GM15510 (cell line): ENCODE results near the gene WFS1.

ENCODE experiments used
- POLR2A ChIP-seq: IDR thresholded peaks from 3 replicates; pipeline ENCODE4 v1.6.1; 2011; ENCODE audit warnings: borderline replicate concordance; ENCODE audit not compliant: insufficient read length; ENCODE audit errors: extremely low read depth

WFS1 gene

DNA sequence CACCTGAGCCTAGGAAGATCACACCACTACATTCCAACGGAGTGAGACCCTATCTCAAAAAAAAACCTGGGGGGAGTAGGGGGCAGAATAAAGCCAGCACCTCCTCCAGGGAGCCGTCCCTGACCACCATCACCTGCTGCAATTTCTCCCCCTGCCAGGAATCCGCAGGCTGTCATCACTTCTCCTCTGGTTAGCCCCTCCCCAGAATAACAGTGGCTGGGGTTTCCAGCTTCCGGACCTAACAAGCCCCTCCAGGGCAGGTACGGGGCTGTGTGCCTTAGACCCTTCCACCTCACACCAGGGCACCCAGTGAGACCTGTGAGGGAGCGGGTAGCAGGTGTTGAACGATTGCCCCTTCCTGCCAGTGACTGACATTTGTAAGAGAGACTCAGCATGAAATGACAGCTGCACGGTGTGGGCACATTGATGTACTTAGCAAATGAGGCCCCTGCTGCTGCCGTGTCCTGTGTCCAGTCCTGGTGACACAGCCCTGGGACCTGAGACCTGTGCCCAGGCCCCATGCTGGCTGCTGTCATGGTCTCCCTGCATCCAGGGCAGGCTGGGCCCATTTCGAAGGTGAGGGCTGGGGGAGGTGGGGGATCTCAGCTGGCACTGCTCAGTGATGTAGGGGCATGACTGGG lies 6.7 kb upstream of the WFS1 start:
- no peak for TF ChIP-seq POLR2A

DNA sequence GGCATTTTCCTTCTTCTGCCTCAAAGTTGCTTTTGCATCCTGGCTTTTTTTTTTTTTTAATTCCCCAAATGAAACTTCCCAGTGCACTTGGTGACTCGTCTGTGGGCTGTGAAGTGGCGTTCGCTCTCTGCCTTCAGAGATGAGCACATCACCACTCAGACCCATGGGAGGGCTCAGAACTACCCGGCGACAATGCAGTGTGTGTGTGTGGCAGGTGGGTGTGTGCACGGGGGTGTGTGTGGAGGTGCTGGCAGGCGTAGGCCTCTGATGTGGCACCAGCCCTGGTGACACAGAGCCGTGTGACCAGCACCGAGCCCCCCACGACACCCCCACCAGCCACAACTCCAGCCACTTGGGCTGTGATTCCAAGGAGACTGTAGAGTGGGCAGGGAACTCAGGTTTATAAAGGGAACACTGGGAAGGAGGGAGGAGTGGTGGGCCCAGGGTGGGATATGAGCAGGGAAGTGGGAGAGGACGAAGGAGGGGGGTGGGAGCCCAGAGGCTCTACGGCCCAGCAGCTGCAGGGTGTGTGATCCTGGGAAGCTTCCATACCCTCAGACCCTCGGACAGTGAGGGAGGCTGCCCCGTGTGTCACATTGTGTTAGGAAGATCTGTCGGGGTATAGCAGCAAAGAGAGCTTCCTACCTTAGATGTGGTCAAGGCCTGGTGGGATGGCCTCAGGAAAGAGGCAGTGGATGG lies 6.0 kb upstream of the WFS1 start:
- no peak for TF ChIP-seq POLR2A

DNA sequence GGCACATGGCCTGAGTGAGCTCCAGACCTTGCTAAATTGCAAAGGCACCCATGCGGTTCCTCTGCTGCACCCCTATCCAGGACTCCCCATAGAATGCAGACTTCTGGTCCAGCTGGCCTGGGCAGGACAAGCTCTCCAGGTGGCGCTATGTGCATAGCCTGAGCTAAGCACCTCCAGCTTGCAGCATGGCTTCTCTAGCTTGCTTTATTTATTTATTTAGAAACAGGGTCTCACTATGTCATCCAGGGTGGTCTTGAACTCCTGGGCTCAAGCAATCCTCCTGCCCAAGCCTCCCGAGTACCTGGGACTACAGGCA lies 5.5 kb upstream of the WFS1 start:
- no peak for TF ChIP-seq POLR2A

DNA sequence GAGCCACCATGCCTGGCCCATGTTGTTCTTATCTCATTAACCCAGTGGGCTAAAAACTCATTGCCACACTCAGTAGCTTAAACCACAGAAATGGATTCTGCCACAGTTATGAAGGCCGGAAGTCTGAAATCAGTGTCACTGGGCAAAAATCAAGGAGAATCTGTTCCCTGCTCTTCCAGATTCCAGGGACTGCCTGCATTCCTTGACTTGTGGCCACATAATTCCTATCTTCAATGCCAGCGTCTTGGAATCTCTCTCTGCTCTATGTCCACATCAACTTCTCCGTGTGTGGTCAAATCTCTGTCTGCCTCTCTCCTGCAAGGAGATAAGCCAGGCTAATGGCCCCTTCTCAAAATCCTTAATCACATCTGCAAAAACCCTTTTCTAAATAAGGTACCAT lies 4.1 kb upstream of the WFS1 start:
- TF ChIP-seq POLR2A = no peak

DNA sequence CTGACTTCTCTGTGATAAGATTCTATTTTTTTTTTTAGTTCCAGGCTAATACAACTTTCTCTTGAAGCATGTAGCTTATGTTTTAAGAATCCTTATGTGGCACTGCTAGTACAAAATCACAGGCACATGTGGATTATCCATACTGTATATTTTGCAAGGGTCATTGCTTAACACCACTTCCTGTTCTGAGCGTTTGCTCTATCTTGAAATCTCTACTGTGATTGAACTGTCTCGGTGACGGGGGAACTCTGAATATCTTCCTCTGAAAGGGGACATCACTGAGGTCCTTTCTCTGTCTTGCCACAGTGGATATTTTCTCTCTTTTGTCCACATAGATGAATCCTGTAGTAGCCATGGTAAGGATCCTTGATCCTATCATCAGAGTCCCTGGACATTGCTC lies 2.1 kb upstream of the WFS1 start:
- TF ChIP-seq POLR2A = no peak

DNA sequence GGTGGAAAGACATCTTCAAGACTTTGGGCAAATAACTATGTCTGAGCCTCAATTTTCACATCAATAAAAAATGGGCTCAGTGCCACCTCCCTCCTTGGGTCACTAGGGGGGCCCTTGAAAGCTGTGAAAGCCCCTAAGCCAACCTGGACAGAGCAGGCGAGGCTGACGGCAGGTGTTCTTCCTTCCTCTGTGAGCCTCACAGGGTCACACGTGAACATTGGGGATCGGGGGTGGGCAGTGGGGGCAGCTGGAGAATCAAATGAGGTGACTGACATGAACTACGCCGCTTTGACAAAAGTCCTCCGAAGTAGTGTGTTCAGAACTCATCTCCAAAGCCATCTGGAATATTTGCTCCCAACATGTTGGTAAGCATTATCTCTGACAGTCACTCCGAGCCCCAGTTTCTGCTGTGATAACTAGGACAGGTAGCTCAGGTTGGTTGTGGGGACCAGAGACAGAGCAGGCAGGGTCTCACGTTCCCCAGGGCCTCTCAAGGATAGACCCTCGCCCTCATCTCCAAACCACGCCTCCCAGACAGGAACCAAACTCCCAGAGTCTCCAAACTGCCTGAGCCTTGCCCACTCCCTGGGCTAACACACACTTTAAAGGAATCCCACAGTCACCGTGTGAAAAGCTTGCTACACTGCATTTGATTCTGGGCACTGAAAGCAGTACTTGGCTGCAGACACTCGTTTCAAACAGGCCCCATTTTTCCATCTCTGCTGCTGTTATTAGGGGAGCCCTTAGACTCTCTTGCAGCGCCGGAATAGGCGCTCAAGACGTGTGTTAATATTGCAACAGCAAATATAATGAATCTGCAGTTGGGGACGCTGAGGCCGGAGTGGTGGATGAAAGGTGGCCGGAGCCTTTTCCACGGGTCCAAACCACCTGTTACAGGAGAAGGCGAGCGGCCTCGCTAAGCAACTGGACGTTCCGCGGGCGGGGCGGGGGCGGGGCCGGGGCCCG lies 717 bp upstream of the WFS1 start:
- no peak for TF ChIP-seq POLR2A

DNA sequence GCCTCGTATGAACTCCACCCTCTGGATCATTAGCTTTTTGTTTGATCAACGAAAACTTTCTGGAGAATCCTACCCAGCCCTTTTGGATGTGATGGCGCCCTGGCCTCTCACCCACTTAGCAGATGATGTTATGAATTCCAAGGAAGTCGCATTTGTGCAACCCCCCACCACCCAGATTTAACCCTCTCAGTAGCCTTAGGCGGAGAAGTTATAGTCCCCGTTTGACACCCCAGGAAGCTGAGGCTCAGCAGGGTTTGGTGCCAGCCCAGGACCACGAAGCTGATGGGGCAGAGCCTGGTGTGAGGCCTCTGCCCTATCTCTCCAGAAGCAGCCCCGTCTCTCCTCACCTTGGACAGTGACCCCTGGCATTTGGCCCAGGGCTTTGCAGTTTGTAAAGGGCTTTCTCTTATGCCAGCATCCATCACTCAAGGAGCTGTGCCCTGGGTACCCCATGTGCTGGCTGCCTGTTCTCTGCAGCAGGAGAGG lies 1.0 kb downstream of the WFS1 start:
- no peak for TF ChIP-seq POLR2A

DNA sequence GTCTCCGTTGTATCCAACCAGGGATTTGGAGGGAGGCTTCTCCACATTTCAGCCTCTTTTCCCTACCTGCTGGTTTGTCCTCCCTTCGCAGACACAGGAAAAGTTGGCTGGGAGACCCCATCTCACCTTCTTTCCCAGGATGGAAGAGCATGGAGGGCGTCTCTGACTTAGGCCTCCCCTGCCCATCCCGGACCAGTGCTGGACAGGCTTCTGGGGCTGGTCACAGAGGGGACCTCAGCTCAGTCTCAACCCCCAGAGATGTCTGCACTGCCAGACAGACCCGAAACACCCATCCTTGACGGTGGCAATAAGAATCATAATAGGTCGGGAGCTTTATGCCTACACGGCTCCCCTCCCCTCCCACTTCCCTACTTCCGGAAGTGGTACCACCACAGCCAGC lies 1.6 kb downstream of the WFS1 start:
- no peak for TF ChIP-seq POLR2A

DNA sequence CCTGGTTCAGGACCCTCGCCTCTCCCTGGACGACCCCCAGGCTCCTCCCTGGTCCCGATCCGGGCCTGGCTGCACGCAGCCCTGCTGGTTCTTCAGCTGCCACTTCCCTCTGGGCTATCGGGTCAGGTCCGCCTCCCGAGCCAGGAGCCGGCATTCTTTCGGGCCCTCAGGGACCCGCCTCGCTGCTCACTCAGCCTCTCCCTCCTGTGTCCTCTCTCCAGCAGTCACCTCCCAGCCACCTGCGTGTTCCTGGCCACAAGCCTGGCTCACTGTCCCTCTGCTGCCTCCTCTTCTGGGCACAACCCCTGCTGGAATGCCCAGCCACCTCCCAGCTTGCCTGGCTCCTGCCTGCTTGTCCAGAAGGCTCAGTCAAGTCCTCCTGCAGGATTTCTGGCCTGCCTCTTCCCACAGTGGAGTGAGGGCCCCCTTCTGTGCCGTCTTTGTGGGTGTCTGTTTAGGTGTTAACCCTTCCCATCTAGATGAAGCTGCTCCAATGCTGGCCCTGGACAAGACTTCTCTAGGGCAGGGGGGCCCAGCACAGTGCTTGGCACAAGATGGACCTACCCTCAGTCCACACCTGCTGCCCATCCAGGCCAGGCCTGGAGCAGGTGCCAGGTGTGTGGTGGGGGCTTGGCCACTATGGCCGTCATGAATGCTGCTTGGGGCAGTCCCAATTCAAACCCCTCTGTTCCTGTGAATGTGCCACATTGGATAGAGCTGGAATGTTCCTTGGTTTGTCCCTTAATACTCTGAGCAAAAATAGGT lies 2.2 kb downstream of the WFS1 start:
- no peak for TF ChIP-seq POLR2A

DNA sequence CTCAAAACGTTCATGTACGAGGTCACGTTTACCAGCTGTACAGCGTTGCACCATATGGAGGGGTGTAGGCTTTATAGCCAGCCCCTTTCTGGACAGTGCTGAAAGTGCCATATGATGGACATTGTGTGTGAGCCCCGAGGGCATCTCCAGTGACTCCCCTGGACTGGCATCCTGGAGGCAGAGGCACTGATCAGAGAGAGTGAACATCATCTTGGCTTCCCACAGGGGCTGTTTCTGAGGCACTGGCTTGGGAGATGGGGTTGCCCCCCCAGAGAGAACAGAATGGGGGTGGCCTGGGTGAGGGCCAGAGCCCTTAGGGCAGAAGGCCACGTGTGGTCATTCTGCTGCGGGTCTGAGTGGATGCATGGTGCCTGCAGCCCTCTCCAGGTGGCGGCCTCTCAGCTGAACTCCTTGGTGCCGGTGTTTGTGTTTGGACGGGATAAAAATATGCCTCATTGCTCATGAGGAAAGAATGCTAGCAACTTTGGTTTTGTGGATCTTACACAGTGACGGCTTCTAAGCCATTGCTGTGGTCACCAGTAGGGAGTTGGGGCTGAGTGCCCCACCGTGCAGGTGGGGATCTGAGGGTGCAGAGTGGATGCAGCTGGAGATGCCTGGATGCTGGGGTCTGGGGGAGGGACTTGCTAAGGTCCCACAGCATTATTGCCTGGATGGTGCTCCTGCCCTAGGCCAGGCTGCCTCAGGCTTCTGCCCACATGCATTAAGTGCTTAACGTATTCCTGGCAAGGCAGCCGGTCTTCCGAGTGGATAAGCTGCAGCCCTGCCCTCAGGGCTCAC lies 3.4 kb downstream of the WFS1 start:
- no peak for TF ChIP-seq POLR2A

DNA sequence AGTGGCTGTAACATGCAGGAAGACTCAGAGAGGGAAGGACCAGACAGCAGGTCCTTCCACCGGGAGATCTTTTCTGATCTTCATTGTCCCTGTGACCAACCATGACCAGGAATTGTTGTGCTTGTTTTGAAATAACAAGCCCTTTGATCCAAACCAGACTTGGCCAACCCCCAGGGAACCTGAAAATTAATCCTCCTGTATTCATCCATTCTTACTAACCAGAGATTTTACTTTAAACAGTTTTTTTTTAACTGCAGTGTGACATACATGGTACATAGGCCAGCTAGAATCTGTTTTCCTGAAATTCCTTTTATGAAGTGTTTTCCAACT lies 4.0 kb downstream of the WFS1 start:
- no peak for TF ChIP-seq POLR2A

DNA sequence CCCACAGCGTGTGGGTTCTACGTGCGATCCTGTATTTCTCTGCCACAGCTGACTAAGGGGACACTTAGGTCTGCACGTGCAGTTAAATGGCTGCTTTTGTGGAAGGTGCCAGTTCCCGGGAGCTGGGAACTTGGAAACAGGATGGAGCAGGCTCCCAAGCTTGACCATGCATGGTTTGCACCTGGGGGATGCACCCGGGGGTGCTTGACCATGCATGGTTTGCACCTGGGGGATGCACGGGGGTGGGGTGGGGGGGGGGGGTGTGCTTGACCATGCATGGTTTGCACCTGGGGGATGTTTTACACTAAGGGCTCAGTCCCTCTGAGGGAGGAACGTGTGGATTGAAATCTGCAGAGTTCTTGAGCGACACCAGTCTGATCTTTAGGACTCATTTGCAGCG lies 5.7 kb downstream of the WFS1 start:
- no peak for TF ChIP-seq POLR2A

DNA sequence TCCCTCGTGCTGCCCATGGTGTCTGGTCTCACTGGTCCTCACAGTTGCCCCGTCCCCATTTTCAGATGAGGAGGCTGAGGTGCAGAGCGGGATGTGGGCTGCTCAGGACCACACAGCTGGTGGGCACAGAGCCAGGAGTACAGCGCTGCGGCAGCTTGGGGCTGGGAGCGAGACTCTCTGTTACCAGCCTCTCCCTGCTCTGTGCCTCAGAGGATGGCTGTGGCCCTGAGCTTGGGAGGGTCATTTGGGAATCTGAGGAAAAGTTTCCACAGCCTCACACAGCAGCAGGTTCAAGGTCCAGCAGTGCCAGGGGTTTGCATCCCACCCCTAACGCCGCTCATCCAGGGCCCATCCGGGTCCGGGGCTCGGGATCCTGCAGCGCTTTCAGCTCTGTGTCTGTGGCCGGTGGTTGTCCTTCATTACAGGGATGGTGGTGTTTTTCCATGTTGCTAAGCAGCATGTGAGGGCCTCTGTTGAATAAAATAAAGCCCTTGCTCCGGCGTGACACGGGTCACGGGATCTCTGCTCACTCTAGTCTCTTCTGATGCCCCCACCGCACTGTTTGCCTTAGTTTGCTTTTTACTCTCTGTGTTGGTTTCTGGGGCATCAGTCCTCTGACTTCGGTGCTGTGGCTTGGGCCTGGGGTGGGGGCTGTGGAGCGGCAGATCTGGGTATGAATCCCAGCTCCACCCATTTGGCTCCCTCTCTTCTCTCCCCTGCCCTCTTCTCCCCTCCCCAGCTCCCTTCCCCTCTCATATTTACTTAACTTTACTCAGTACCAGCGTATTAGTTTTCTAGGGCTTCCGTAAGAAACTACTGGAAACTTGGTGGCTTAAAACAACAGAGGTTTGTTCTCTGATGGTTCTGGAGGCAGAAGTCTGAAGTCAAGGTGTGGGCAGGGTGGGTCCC lies 6.5 kb downstream of the WFS1 start:
- no peak for TF ChIP-seq POLR2A
